GM18526 (cell line): ENCODE results near the gene DRGX.

Source experiments
- POLR2A ChIP-seq: IDR thresholded peaks from 3 replicates; pipeline ENCODE4 v1.6.1; 2011; ENCODE audit not compliant: insufficient read length; ENCODE audit errors: extremely low read depth

DRGX gene

GRCh38 chr10:49363309-49364031 lies 32.4 kb downstream of the DRGX start:
- TF ChIP-seq POLR2A, result no peak

- TF ChIP-seq POLR2A, result no peak
These were observed 33.2 kb downstream of the DRGX start for GRCh38 chr10:49362596-49363260.

- no peak for TF ChIP-seq POLR2A
These were observed 33.9 kb downstream of the DRGX start for GRCh38 chr10:49361735-49362568.

GRCh38 chr10:49361178-49361554 lies 34.7 kb downstream of the DRGX start:
- no peak for TF ChIP-seq POLR2A

- no peak for TF ChIP-seq POLR2A
These were observed 35.4 kb downstream of the DRGX start for GRCh38 chr10:49360271-49361177.

GRCh38 chr10:49359349-49360270 lies 36.3 kb downstream of the DRGX start:
- TF ChIP-seq POLR2A, result no peak

GRCh38 chr10:49357910-49358309 lies 38.0 kb downstream of the DRGX start:
- TF ChIP-seq POLR2A, result no peak

- TF ChIP-seq POLR2A, result no peak
These were observed 38.9 kb downstream of the DRGX start for GRCh38 chr10:49356944-49357343.

GRCh38 chr10:49356181-49356580 lies 39.7 kb downstream of the DRGX start:
- TF ChIP-seq POLR2A, result no peak

- no peak for TF ChIP-seq POLR2A
These were observed 40.7 kb downstream of the DRGX start for GRCh38 chr10:49355221-49355620.

- TF ChIP-seq POLR2A, result no peak
These were observed 41.3 kb downstream of the DRGX start for GRCh38 chr10:49354593-49354992.

- no peak for TF ChIP-seq POLR2A
These were observed 41.9 kb downstream of the DRGX start for GRCh38 chr10:49353895-49354566.
